Liver (tissue), 9 donors: ENCODE measurements around the gene ABHD3. TPM values are rescaled to one million over a fixed set of nuclear protein-coding genes. Genes with fewer than 3 reads are reported as not detected.

Experiments
- DNase-seq: peaks from one replicate; pipeline ENCODE4 v3.0.0-alpha.2; 2017; ENCODE audit warnings: low spot score
- H3K27ac ChIP-seq, 2 donors: one replicate each; pipeline ENCODE4 v1.7.0; 2013; ENCODE audit warnings: inconsistent platforms in 2 of 2, low read length in 2 of 2, control low read depth in 1 of 2, low read depth in 1 of 2, mild to moderate bottlenecking in 1 of 2
- H3K27me3 ChIP-seq, 4 donors: one replicate each; pipeline versions ENCODE4 v1.6.1 to v1.7.0; 2013; ENCODE audit warnings: low read length in 3 of 4, inconsistent platforms in 1 of 4, mild to moderate bottlenecking in 1 of 4, moderate library complexity in 1 of 4; ENCODE audit not compliant: control insufficient read depth in 4 of 4, insufficient read depth in 4 of 4
- H3K36me3 ChIP-seq, 4 donors: one replicate each; pipeline versions ENCODE4 v1.6.1 to v1.7.0; 2013; ENCODE audit warnings: low read length in 3 of 4, mild to moderate bottlenecking in 3 of 4, low read depth in 1 of 4, moderate library complexity in 1 of 4; ENCODE audit not compliant: control insufficient read depth in 4 of 4, insufficient read depth in 3 of 4
- H3K4me1 ChIP-seq, 4 donors: one replicate each; pipeline versions ENCODE4 v1.6.1 to v1.7.0; 2013; ENCODE audit warnings: low read length in 3 of 4, mild to moderate bottlenecking in 3 of 4, moderate library complexity in 1 of 4; ENCODE audit not compliant: control insufficient read depth in 4 of 4, insufficient read depth in 4 of 4
- H3K4me3 ChIP-seq, 3 donors: one replicate each; pipeline versions ENCODE4 v1.6.1 to v1.7.0; 2013; ENCODE audit warnings: low read length in 3 of 3, control low read depth in 1 of 3, low read depth in 1 of 3, mild to moderate bottlenecking in 1 of 3
- H3K9ac ChIP-seq, 2 donors: one replicate each; pipeline ENCODE4 v1.7.0; 2013; ENCODE audit warnings: low read length in 2 of 2, mild to moderate bottlenecking in 2 of 2, moderate library complexity in 2 of 2, control low read depth in 1 of 2, low read depth in 1 of 2
- H3K9me3 ChIP-seq, 4 donors: one replicate each; pipeline versions ENCODE4 v1.6.1 to v1.7.0; 2013; ENCODE audit warnings: low read length in 3 of 4; ENCODE audit not compliant: control insufficient read depth in 4 of 4
- EGR1 ChIP-seq, 2 donors: IDR thresholded peaks; 2 replicates each; pipeline ENCODE4 v1.6.1; 2016 to 2018; ENCODE audit warnings: antibody characterized with exemption in 2 of 2, low read depth in 2 of 2
- FOXA1 ChIP-seq: IDR thresholded peaks from 2 replicates; pipeline ENCODE4 v1.6.1; 2016; ENCODE audit warnings: antibody characterized with exemption
- FOXA2 ChIP-seq: IDR thresholded peaks from 2 replicates; pipeline ENCODE4 v1.6.1; 2016; ENCODE audit warnings: antibody characterized with exemption
- GABPA ChIP-seq, 2 donors: IDR thresholded peaks in 1 of 2; conservative IDR thresholded peaks in 1 of 2; 2 replicates each; pipeline ENCODE4 v1.6.1; 2016; ENCODE audit warnings: antibody characterized with exemption in 2 of 2, mild to moderate bottlenecking in 1 of 2, moderate library complexity in 1 of 2
- HNF4A ChIP-seq, 2 donors: conservative IDR thresholded peaks; 2 replicates each; pipeline ENCODE4 v1.6.1; 2016; ENCODE audit warnings: antibody characterized with exemption in 2 of 2, mild to moderate bottlenecking in 2 of 2
- HNF4G ChIP-seq: IDR thresholded peaks from 2 replicates; pipeline ENCODE4 v1.6.1; 2016; ENCODE audit warnings: antibody characterized with exemption
- JUND ChIP-seq, 2 donors: IDR thresholded peaks; 2 replicates each; pipeline ENCODE4 v1.6.1; 2016; ENCODE audit warnings: antibody characterized with exemption in 2 of 2
- NR2F2 ChIP-seq: IDR thresholded peaks from 2 replicates; pipeline ENCODE4 v1.6.1; 2016; ENCODE audit warnings: antibody characterized with exemption
- RAD21 ChIP-seq, 2 donors: IDR thresholded peaks; 2 replicates each; pipeline ENCODE4 v1.6.1; 2016; ENCODE audit warnings: antibody characterized with exemption in 2 of 2, mild to moderate bottlenecking in 2 of 2
- RXRA ChIP-seq, 2 donors: IDR thresholded peaks; 2 replicates each; pipeline ENCODE4 v1.6.1; 2017 to 2018; ENCODE audit warnings: antibody characterized with exemption in 2 of 2, mild to moderate bottlenecking in 1 of 2
- SP1 ChIP-seq: IDR thresholded peaks from 2 replicates; pipeline ENCODE4 v1.6.1; 2018; ENCODE audit warnings: antibody characterized with exemption, mild to moderate bottlenecking
- TAF1 ChIP-seq: conservative IDR thresholded peaks from 2 replicates; pipeline ENCODE4 v1.6.1; 2016; ENCODE audit warnings: antibody characterized with exemption, mild to moderate bottlenecking
- YY1 ChIP-seq: IDR thresholded peaks from 2 replicates; pipeline ENCODE4 v1.6.1; 2016; ENCODE audit warnings: antibody characterized with exemption, mild to moderate bottlenecking
- WGBS: extraction: QIAGEN DNeasy Blood & Tissue Kit; methylation state at CpG from one replicate; pipeline ENCODE4 v1.1.7; 2013; 5-methylcytosine and 5-hydroxymethylcytosine counted together
- polyA plus RNA-seq, 2 donors: library from polyadenylated mRNA; stranded (reverse) in 1 of 2; unstranded in 1 of 2; fragments of 200-250 nt in 1 of 2; fragments of >200 nt in 1 of 2; fragmentation: Nextera tagmentation in 1 of 2; extraction: Ambion mirVana in 1 of 2; gene quantifications; one replicate each; pipeline versions ENCODE4 v1.2.1 to v1.2.3, GENCODE V29; 2013 to 2015
- total RNA-seq, 2 donors: library from RNA; depleted of rRNA; stranded (reverse); fragments of >200 nt; gene quantifications; one replicate each; pipeline ENCODE4 v1.2.3, GENCODE V29; 2014
- TF ChIP-seq, protein P1 (sequence below): IDR thresholded peaks from 2 replicates; pipeline ENCODE4 v1.6.1; 2016; ENCODE audit warnings: antibody characterized with exemption, mild to moderate bottlenecking
- TF ChIP-seq, protein P2 (sequence below): fragments of 150-350 bp; IDR thresholded peaks from 2 replicates; pipeline ENCODE4 v1.5.1; 2017; ENCODE audit warnings: improper control_type of control experiment, low read depth, low read length; ENCODE audit not compliant: missing input control
- TF ChIP-seq, protein P3 (sequence below): IDR thresholded peaks from 2 replicates; pipeline ENCODE4 v1.6.1; 2016; ENCODE audit warnings: antibody characterized with exemption
- TF ChIP-seq, protein P4 (sequence below): IDR thresholded peaks from 2 replicates; pipeline ENCODE4 v1.6.1; 2016; ENCODE audit warnings: antibody characterized with exemption
- donor health status: healthy.
- donor health status: healthy.
- donor health status: healthy.
- donor health status: healthy.
- donor health status: healthy.

The ABHD3 gene
- total and polyA plus RNA-seq, 4 donors, result 20.0 to 48.9 (median 33.2) TPM

DNA sequence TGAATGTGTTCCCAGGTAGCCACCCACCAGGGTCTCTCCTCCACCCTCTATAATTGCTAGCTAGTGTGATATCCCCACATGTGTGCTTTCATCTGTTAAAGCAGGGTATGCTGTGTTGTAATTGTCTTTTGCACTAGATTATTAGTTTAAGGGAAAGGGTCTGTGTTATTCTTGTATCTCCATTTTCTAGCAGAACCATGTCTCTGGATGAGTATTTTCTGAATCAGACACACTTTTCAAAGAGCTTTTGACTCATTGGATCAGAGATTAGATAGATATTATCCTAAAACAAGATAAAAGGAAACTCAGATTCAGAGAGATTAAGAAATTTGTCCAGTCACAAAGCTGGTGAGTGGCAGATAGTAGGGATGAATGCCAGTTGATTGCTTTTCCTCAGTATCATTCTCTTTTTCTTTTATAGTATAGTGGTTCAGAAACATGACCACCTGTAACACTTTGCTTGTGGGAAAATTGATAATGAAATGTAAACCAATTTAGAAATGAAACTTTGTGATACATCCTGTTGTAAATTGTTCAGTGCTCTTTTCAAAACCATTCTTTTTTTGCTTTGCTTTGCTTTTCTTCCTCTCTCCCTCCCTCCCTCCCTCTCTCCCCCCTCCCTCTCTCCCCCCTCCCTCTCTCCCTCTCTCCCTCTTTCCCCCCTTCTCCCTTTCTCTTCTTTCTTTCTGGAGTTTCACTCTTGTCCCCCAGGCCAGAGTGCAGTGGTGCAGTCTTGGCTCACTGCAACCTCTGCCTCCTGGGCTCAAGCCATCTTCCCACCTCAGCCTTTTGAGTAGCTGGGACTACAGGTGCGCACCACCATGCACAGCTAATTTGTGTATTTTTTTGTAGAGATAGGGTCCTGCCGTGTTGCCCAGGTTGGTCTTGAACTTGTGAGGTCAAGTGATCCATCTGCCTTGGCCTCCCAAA is 43.5 kb upstream of the ABHD3 start:
- Histone ChIP-seq H3K27ac (no peak overlapping the region), H3K27me3 (no peaks in the 10 kb centered on the region), H3K9ac (no peak overlapping the region), H3K36me3 (no peaks in the 10 kb centered on the region), H3K9me3 (no peaks in the 10 kb centered on the region), H3K4me3 (no peak overlapping the region), H3K4me1 (peaks cover 0 to 6% (median 0%) of the 10 kb centered on the region in 4 donors)
- TF ChIP-seq NR2F2, result no peak
- TF ChIP-seq, protein P1, sequence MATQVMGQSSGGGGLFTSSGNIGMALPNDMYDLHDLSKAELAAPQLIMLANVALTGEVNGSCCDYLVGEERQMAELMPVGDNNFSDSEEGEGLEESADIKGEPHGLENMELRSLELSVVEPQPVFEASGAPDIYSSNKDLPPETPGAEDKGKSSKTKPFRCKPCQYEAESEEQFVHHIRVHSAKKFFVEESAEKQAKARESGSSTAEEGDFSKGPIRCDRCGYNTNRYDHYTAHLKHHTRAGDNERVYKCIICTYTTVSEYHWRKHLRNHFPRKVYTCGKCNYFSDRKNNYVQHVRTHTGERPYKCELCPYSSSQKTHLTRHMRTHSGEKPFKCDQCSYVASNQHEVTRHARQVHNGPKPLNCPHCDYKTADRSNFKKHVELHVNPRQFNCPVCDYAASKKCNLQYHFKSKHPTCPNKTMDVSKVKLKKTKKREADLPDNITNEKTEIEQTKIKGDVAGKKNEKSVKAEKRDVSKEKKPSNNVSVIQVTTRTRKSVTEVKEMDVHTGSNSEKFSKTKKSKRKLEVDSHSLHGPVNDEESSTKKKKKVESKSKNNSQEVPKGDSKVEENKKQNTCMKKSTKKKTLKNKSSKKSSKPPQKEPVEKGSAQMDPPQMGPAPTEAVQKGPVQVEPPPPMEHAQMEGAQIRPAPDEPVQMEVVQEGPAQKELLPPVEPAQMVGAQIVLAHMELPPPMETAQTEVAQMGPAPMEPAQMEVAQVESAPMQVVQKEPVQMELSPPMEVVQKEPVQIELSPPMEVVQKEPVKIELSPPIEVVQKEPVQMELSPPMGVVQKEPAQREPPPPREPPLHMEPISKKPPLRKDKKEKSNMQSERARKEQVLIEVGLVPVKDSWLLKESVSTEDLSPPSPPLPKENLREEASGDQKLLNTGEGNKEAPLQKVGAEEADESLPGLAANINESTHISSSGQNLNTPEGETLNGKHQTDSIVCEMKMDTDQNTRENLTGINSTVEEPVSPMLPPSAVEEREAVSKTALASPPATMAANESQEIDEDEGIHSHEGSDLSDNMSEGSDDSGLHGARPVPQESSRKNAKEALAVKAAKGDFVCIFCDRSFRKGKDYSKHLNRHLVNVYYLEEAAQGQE, result no peak
- TF ChIP-seq EGR1 (IDR thresholded peaks at IDR 0.05; ENCODE audit: low read depth in 2 of 2), result no peak
- no peak for TF ChIP-seq RAD21 (IDR thresholded peaks at IDR 0.05)
- no peak for TF ChIP-seq SP1
- no peak for TF ChIP-seq FOXA1
- no peak for TF ChIP-seq TAF1
- TF ChIP-seq, protein P2, sequence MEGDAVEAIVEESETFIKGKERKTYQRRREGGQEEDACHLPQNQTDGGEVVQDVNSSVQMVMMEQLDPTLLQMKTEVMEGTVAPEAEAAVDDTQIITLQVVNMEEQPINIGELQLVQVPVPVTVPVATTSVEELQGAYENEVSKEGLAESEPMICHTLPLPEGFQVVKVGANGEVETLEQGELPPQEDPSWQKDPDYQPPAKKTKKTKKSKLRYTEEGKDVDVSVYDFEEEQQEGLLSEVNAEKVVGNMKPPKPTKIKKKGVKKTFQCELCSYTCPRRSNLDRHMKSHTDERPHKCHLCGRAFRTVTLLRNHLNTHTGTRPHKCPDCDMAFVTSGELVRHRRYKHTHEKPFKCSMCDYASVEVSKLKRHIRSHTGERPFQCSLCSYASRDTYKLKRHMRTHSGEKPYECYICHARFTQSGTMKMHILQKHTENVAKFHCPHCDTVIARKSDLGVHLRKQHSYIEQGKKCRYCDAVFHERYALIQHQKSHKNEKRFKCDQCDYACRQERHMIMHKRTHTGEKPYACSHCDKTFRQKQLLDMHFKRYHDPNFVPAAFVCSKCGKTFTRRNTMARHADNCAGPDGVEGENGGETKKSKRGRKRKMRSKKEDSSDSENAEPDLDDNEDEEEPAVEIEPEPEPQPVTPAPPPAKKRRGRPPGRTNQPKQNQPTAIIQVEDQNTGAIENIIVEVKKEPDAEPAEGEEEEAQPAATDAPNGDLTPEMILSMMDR, result no peak
- no peak for DNase-seq
- WGBS, result 94% methylated on average over 2 of the region's 2 CpGs

DNA sequence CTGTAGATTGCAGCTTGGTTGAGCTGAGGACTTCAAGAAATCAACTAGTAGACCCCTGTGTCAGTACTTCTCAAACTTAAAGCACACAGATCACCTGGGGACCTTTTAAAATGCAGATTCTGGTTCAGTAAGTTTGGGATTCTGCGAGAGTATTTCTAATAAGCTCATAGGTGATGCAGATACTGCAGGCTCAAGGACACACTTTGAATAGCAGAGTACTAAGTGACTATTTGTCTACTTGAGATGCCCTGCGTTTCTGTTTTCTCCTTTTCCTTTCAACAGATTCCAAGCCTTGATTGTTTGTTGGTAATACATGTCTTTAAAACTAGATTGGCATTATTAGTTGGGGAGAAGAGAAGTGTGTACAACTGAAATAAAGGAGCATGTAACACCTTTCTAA is 42.7 kb upstream of the ABHD3 start:
- H3K4me1 ChIP-seq, result peaks cover 1 to 6% (median 2%) of the 10 kb centered on the region in 4 donors
- H3K4me3 ChIP-seq, result no peak overlapping the region
- TF ChIP-seq, protein P2, result no peak
- no peak for TF ChIP-seq RXRA (IDR thresholded peaks at IDR 0.05)
- no peak for TF ChIP-seq FOXA2
- TF ChIP-seq SP1, result no peak
- TF ChIP-seq YY1, result no peak
- no peak for TF ChIP-seq EGR1 (IDR thresholded peaks at IDR 0.05; ENCODE audit: low read depth in 2 of 2)
- TF ChIP-seq, protein P3, sequence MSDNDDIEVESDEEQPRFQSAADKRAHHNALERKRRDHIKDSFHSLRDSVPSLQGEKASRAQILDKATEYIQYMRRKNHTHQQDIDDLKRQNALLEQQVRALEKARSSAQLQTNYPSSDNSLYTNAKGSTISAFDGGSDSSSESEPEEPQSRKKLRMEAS, result no peak
- TF ChIP-seq RAD21 (IDR thresholded peaks at IDR 0.05), result no peak
- TF ChIP-seq, protein P1, result no peak
- TF ChIP-seq TAF1, result no peak
- TF ChIP-seq NR2F2, result no peak
- TF ChIP-seq FOXA1, result no peak
- no peak for TF ChIP-seq GABPA (IDR thresholded peaks at IDR 0.05 in 1 of 2, conservative IDR thresholded peaks at IDR 0.05 in 1 of 2)
- no peak for TF ChIP-seq JUND (IDR thresholded peaks at IDR 0.05)
- TF ChIP-seq HNF4G, result no peak
- TF ChIP-seq, protein P4, sequence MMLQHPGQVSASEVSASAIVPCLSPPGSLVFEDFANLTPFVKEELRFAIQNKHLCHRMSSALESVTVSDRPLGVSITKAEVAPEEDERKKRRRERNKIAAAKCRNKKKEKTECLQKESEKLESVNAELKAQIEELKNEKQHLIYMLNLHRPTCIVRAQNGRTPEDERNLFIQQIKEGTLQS, result no peak
- TF ChIP-seq HNF4A (conservative IDR thresholded peaks at IDR 0.05), result no peak
- no peaks in the 10 kb centered on the region for H3K36me3 ChIP-seq
- no peaks in the 10 kb centered on the region for H3K27me3 ChIP-seq
- no peak for DNase-seq
- no peak overlapping the region for H3K9ac ChIP-seq
- no peak overlapping the region for H3K27ac ChIP-seq
- WGBS, result 74% methylated on average over 2 of the region's 2 CpGs
- no peaks in the 10 kb centered on the region for H3K9me3 ChIP-seq
